Astrocyte (in vitro differentiated cells and primary cell): Measurements from ENCODE around the gene ATP5F1D.

Experiments
- CTCF ChIP-seq: IDR thresholded peaks from 2 replicates; pipeline ENCODE4 v1.5.1; 2011; ENCODE audit warnings: low read depth, mild to moderate bottlenecking, inconsistent platforms, low read length, moderate library complexity; ENCODE audit not compliant: insufficient read depth
- EZH2 ChIP-seq: IDR thresholded peaks from 2 replicates; pipeline ENCODE4 v1.6.1; 2012; ENCODE audit warnings: mild to moderate bottlenecking, low read length, inconsistent platforms; ENCODE audit not compliant: insufficient read depth

DNA sequence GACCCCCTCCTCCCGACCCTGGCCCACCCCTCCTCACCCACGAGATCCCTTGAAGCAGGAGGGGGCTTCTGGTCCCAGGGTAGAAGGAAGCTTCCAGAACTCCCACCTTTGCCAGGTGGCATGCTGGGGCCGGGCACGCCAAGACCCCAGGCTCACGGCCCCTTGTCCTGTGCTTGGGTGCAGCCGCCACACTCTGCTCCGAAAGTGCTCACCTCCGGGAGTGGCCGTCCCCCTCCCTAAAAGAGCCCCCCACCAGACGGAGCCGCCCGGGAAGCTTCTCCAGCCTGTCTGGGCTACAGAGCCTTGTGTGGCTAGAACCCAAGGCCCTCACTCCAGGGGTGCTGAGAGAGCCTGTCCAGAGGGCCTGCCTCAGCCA is 42.4 kb downstream of the ATP5F1D start:
- TF ChIP-seq CTCF, result no peak
- TF ChIP-seq EZH2, result no peak
